ENCODE measurements around the gene RELCH.

- TF ChIP-seq CTCF (IDR thresholded peaks at IDR 0.05) (no peak), POLR2A (IDR thresholded peaks at IDR 0.05) (no peak)
Observed at GRCh38 chr18:62325806-62326645, 139.0 kb downstream of the RELCH start.

Data from lower leg skin (tissue), 3 donors.